H1 (cell line): Measurements from ENCODE around the gene PNCK. TPM values are rescaled to one million over a fixed set of nuclear protein-coding genes. Genes with fewer than 3 reads are reported as not detected.

ENCODE experiments used
- CTCF ChIA-PET: fragments of 300-600 bp; sonication (Branson Sonifier 250); formaldehyde crosslinking; loops from one replicate; lab custom pipeline; 2021; ENCODE audit not compliant: partially characterized antibody; lab: Charles Lee
- POLR2A ChIA-PET: fragments of 300-600 bp; sonication (Branson Sonifier 250); formaldehyde crosslinking; loops from one replicate; lab custom pipeline; 2021; ENCODE audit warnings: inconsistent platforms; ENCODE audit not compliant: partially characterized antibody; lab: Charles Lee
- DNase-seq, 2 experiments: peaks; one replicate each; pipeline versions ENCODE4 v3.0.0 to v3.0.0-alpha.2; 2010 to 2022; ENCODE audit warnings: low spot score in 2 of 2, low read depth in 1 of 2, mixed read lengths in 1 of 2
- FAIRE-seq: peaks from 2 replicates; lab custom pipeline; 2011; peaks lifted over from hg19 to GRCh38; lab: Jason Lieb, UNC
- H2AFZ ChIP-seq: 2 replicates; pipeline ENCODE4 v1.8.1; 2012; ENCODE audit warnings: low read length, inconsistent platforms
- H2AK5ac ChIP-seq: 2 replicates; pipeline ENCODE4 v1.6.1; 2013; ENCODE audit warnings: low read depth, low read length
- H2BK120ac ChIP-seq: replicated peaks from 2 replicates; pipeline ENCODE3; 2013; ENCODE audit warnings: low read depth, low read length, inconsistent platforms
- H2BK12ac ChIP-seq: 2 replicates; pipeline ENCODE4 v1.6.1; 2013; ENCODE audit warnings: low read depth, low read length
- H2BK15ac ChIP-seq: 2 replicates; pipeline ENCODE4 v1.6.1; 2013; ENCODE audit warnings: low read length
- H2BK20ac ChIP-seq: 2 replicates; pipeline ENCODE4 v1.6.1; 2013; ENCODE audit warnings: low read length
- H2BK5ac ChIP-seq: 2 replicates; pipeline ENCODE4 v1.6.1; 2013; ENCODE audit warnings: low read depth, low read length
- H3K14ac ChIP-seq: 2 replicates; pipeline ENCODE4 v1.6.1; 2013; ENCODE audit warnings: inconsistent platforms; ENCODE audit not compliant: insufficient read length
- H3K18ac ChIP-seq: 2 replicates; pipeline ENCODE4 v1.6.1; 2013; ENCODE audit warnings: low read length; ENCODE audit errors: extremely low read depth
- H3K23ac ChIP-seq: 2 replicates; pipeline ENCODE4 v1.6.1; 2013; ENCODE audit warnings: inconsistent platforms; ENCODE audit not compliant: insufficient read length
- H3K23me2 ChIP-seq: 2 replicates; pipeline ENCODE4 v1.6.1; 2013; ENCODE audit warnings: low read depth, low read length
- H3K27ac ChIP-seq: 2 replicates; pipeline ENCODE4 v1.6.1; 2011; ENCODE audit warnings: low read depth, low read length, inconsistent platforms
- H3K27me3 ChIP-seq, 4 experiments: replicated peaks in 1 of 4; 1 replicate in 1 of 4; 2 replicates in 3 of 4; pipeline versions ENCODE4 v1.6.1 to v1.8.1; 2011 to 2013; ENCODE audit warnings: low read length in 3 of 4, mild to moderate bottlenecking in 3 of 4, inconsistent platforms in 2 of 4, mixed read lengths in 2 of 4, moderate library complexity in 1 of 4; ENCODE audit not compliant: control insufficient read depth in 3 of 4, insufficient read depth in 3 of 4; ENCODE audit errors: extremely low read depth in 1 of 4
- H3K36me3 ChIP-seq, 4 experiments: 2 replicates each; pipeline versions ENCODE4 v1.6.1 to v1.8.1; 2011 to 2013; ENCODE audit warnings: mild to moderate bottlenecking in 4 of 4, low read length in 3 of 4, moderate library complexity in 2 of 4, control low read depth in 1 of 4, inconsistent platforms in 1 of 4; ENCODE audit not compliant: insufficient read depth in 4 of 4, control insufficient read depth in 2 of 4
- H3K4ac ChIP-seq: replicated peaks from 2 replicates; pipeline ENCODE3; 2013; ENCODE audit warnings: low read length, low read depth, mixed read lengths, inconsistent platforms; ENCODE audit not compliant: insufficient read length
- H3K4me1 ChIP-seq, 4 experiments: replicated peaks in 1 of 4; 1 replicate in 1 of 4; 2 replicates in 3 of 4; pipeline versions ENCODE4 v1.6.1 to v1.8.1; 2011 to 2013; ENCODE audit warnings: low read length in 3 of 4, inconsistent platforms in 2 of 4, mixed read lengths in 1 of 4; ENCODE audit not compliant: insufficient read depth in 4 of 4, control insufficient read depth in 3 of 4
- H3K4me2 ChIP-seq, 2 experiments: 2 replicates each; pipeline versions ENCODE4 v1.6.1 to v1.8.1; 2011 to 2013; ENCODE audit warnings: low read depth in 2 of 2, low read length in 2 of 2, control low read depth in 1 of 2, inconsistent platforms in 1 of 2, mild to moderate bottlenecking in 1 of 2; ENCODE audit not compliant: insufficient read depth in 1 of 2
- H3K4me3 ChIP-seq, 4 experiments: fragments of 200-600, 300-600 bp in 1 of 4; sonication (generic), shearing (Covaris generic), sonication (Bioruptor Twin) in 1 of 4; 2 replicates each; pipeline versions ENCODE4 v1.5.1 to v1.8.1; 2011 to 2016; ENCODE audit warnings: low read length in 4 of 4, low read depth in 3 of 4, control low read depth in 2 of 4, inconsistent platforms in 2 of 4, mild to moderate bottlenecking in 2 of 4, mixed read lengths in 1 of 4, moderate library complexity in 1 of 4; ENCODE audit not compliant: insufficient read depth in 2 of 4; ENCODE audit errors: extremely low read depth in 1 of 4
- H3K56ac ChIP-seq: replicated peaks from 2 replicates; pipeline ENCODE3; 2013; ENCODE audit warnings: low read depth, mild to moderate bottlenecking, mixed read lengths, low read length, inconsistent platforms; ENCODE audit not compliant: insufficient read length
- H3K79me1 ChIP-seq: 2 replicates; pipeline ENCODE4 v1.6.1; 2013; ENCODE audit warnings: low read depth, low read length, control low read depth
- H3K79me2 ChIP-seq, 2 experiments: 2 replicates each; pipeline versions ENCODE4 v1.6.1 to v1.8.1; 2012 to 2013; ENCODE audit warnings: low read length in 2 of 2, mild to moderate bottlenecking in 2 of 2, inconsistent platforms in 1 of 2; ENCODE audit not compliant: insufficient read depth in 2 of 2, control insufficient read depth in 1 of 2
- H3K9ac ChIP-seq, 4 experiments: replicated peaks in 1 of 4; 1 replicate in 1 of 4; 2 replicates in 3 of 4; pipeline versions ENCODE4 v1.6.1 to v1.8.1; 2011 to 2013; ENCODE audit warnings: low read depth in 3 of 4, low read length in 3 of 4, control low read depth in 2 of 4, mild to moderate bottlenecking in 2 of 4, moderate library complexity in 2 of 4, inconsistent platforms in 1 of 4; ENCODE audit errors: extremely low read depth in 1 of 4
- H3K9me3 ChIP-seq, 2 experiments: 2 replicates each; pipeline versions ENCODE4 v1.6.1 to v1.8.1; 2012 to 2013; ENCODE audit warnings: mild to moderate bottlenecking in 2 of 2, moderate library complexity in 2 of 2, control low read depth in 1 of 2, inconsistent platforms in 1 of 2, low read depth in 1 of 2, low read length in 1 of 2, mixed read lengths in 1 of 2; ENCODE audit not compliant: insufficient read depth in 2 of 2
- H4K20me1 ChIP-seq, 2 experiments: replicated peaks in 1 of 2; 2 replicates each; pipeline versions ENCODE3 to v1.8.1; 2011 to 2013; ENCODE audit warnings: inconsistent platforms in 2 of 2, low read length in 2 of 2, mild to moderate bottlenecking in 1 of 2; ENCODE audit not compliant: insufficient read depth in 2 of 2, control insufficient read depth in 1 of 2
- H4K5ac ChIP-seq: 2 replicates; pipeline ENCODE4 v1.6.1; 2013; ENCODE audit warnings: low read length, low read depth, mixed read lengths, inconsistent platforms; ENCODE audit not compliant: insufficient read length
- H4K8ac ChIP-seq: 2 replicates; pipeline ENCODE4 v1.8.0; 2013; ENCODE audit warnings: mild to moderate bottlenecking, moderate library complexity, low read length, inconsistent platforms; ENCODE audit not compliant: insufficient read depth; ENCODE audit errors: extremely low read depth
- H4K91ac ChIP-seq: replicated peaks from 2 replicates; pipeline ENCODE3; 2013; ENCODE audit warnings: low read length, mixed read lengths, inconsistent platforms; ENCODE audit not compliant: insufficient read length
- CHD1 ChIP-seq: IDR thresholded peaks from 2 replicates; pipeline ENCODE4 v1.6.1; 2012; ENCODE audit warnings: low read depth, low read length, improper control_type of control experiment
- EP300 ChIP-seq, 2 experiments: IDR thresholded peaks; 1 replicate in 1 of 2; 2 replicates in 1 of 2; pipeline ENCODE4 v1.6.1; 2011 to 2012; ENCODE audit warnings: low read depth in 2 of 2, low read length in 2 of 2, mild to moderate bottlenecking in 2 of 2, borderline replicate concordance in 1 of 2, inconsistent platforms in 1 of 2, moderate library complexity in 1 of 2
- KDM1A ChIP-seq: fragments of 200-600, 300-600 bp; sonication (generic); IDR thresholded peaks from 2 replicates; pipeline ENCODE4 v1.7.1; 2016; ENCODE audit warnings: mild to moderate bottlenecking, low read length, borderline replicate concordance
- MAFK ChIP-seq: IDR thresholded peaks from 2 replicates; pipeline ENCODE4 v1.6.1; 2012; ENCODE audit warnings: low read depth, mild to moderate bottlenecking, improper control_type of control experiment, low read length
- NRF1 ChIP-seq: IDR thresholded peaks from 2 replicates; pipeline ENCODE4 v1.6.1; 2011; ENCODE audit warnings: mild to moderate bottlenecking, low read depth, low read length, improper control_type of control experiment
- POLR2A ChIP-seq, 2 experiments: IDR thresholded peaks; 1 replicate in 1 of 2; 2 replicates in 1 of 2; pipeline ENCODE4 v1.6.1; 2011; ENCODE audit warnings: low read depth in 2 of 2, low read length in 2 of 2, mild to moderate bottlenecking in 2 of 2; ENCODE audit errors: control extremely low read depth in 1 of 2
- POLR2AphosphoS5 ChIP-seq: IDR thresholded peaks from 2 replicates; pipeline ENCODE4 v1.6.1; 2011; ENCODE audit warnings: low read depth, low read length
- RAD21 ChIP-seq, 2 experiments: IDR thresholded peaks in 1 of 2; conservative IDR thresholded peaks in 1 of 2; 2 replicates each; pipeline ENCODE4 v1.6.1; 2011; ENCODE audit warnings: low read depth in 2 of 2, low read length in 2 of 2, improper control_type of control experiment in 1 of 2, inconsistent platforms in 1 of 2, mild to moderate bottlenecking in 1 of 2, moderate library complexity in 1 of 2
- SIN3A ChIP-seq, 2 experiments: IDR thresholded peaks in 1 of 2; conservative IDR thresholded peaks in 1 of 2; 2 replicates each; pipeline ENCODE4 v1.6.1; 2011 to 2012; ENCODE audit warnings: low read length in 2 of 2, improper control_type of control experiment in 1 of 2, low read depth in 1 of 2, mild to moderate bottlenecking in 1 of 2
- USF2 ChIP-seq: IDR thresholded peaks from 2 replicates; pipeline ENCODE4 v1.6.1; 2011; ENCODE audit warnings: low read length, improper control_type of control experiment
- WGBS, 2 experiments: shearing (Covaris generic) in 1 of 2; methylation state at CpG; one replicate each; pipeline versions ENCODE4 v1.1.6 to v1.1.7; 2013 to 2015; ENCODE audit warnings: low lambda C conversion rate in 2 of 2, mixed read lengths in 2 of 2, inconsistent platforms in 1 of 2, low coverage in 1 of 2, missing lambda C conversion rate in 1 of 2; ENCODE audit not compliant: insufficient replicate concordance in 2 of 2, insufficient coverage in 1 of 2, insufficient read length in 1 of 2; ENCODE audit errors: extremely low coverage in 1 of 2, missing lambda C conversion rate in 1 of 2; 5-methylcytosine and 5-hydroxymethylcytosine counted together
- polyA plus RNA-seq, 7 experiments: library from polyadenylated mRNA; depleted of rRNA in 3 of 7; stranded (reverse) in 5 of 7; unstranded in 2 of 7; fragments of >200 nt in 5 of 7; fragments of 200-250 nt in 2 of 7; gene quantifications; 1 replicate in 5 of 7; 2 replicates in 1 of 7; 4 replicates in 1 of 7; pipeline versions ENCODE4 v1.2.1 to v1.2.3, GENCODE V29; 2011 to 2013; ENCODE audit warnings: missing spikeins in 2 of 7, mixed read lengths in 2 of 7
- total RNA-seq: library from RNA; stranded (reverse); fragmentation: NEBNext Ultra II Directional; extraction: Animal tissue kit (Norgen Biotek cat#: 25700); gene quantifications from 2 replicates; pipeline ENCODE4 v1.2.1, GENCODE V29; 2021

PNCK gene
- total and polyA plus RNA-seq, 2 of the 8 experiments (the other 6 are each of a cell fraction or from before 2014, with no cell fraction given): 6.2 to 6.3 TPM

GRCh38 chrX:153709726-153710674 is 36.4 kb upstream of the PNCK start:
- Histone ChIP-seq H2BK5ac (no peak overlapping the region), H2AFZ (no peak overlapping the region), H3K23me2 (no peaks in the 10 kb centered on the region), H4K8ac (no peak overlapping the region)
- TF ChIP-seq POLR2A (IDR thresholded peaks at IDR 0.05; ENCODE audit: control extremely low read depth in 1 of 2, low read depth in 2 of 2, low read length in 2 of 2) (no peak), RAD21 (IDR thresholded peaks at IDR 0.05 in 1 of 2, conservative IDR thresholded peaks at IDR 0.05 in 1 of 2; ENCODE audit: low read depth in 2 of 2, low read length in 2 of 2) (no peak), NRF1 (no peak), CHD1 (no peak), SIN3A (conservative IDR thresholded peaks at IDR 0.05 in 1 of 2, IDR thresholded peaks at IDR 0.05 in 1 of 2; ENCODE audit: low read depth in 1 of 2, low read length in 2 of 2) (no peak), POLR2AphosphoS5 (no peak), EP300 (IDR thresholded peaks at IDR 0.05; ENCODE audit: borderline replicate concordance in 1 of 2, low read depth in 2 of 2, low read length in 2 of 2) (no peak), KDM1A (no peak), USF2 (no peak), MAFK (no peak)
- TF ChIP-seq, all 59 proteins: peak for 0
- Histone ChIP-seq H3K79me1 (no peaks in the 10 kb centered on the region), H2BK120ac (no peak overlapping the region), H3K4me3 (no peak overlapping the region), H3K4me2 (no peak overlapping the region), H3K23ac (no peak overlapping the region), H3K18ac (no peak overlapping the region), H3K4me1 (peaks cover 0 to 2% (median 0%) of the 10 kb centered on the region in 4 experiments; a peak in 3 of 7 replicates), H3K27me3 (no peaks in the 10 kb centered on the region), H4K20me1 (peaks cover 0 to under 1% of the 10 kb centered on the region in 2 experiments), H3K27ac (no peak overlapping the region), H3K56ac (no peak overlapping the region), H4K91ac (no peak overlapping the region), H3K9ac (no peak overlapping the region), H3K14ac (no peak overlapping the region), H2BK20ac (no peak overlapping the region), H3K4ac (no peak overlapping the region), H2BK12ac (no peak overlapping the region), H2AK5ac (no peak overlapping the region), H2BK15ac (no peak overlapping the region), H3K9me3 (no peaks in the 10 kb centered on the region), H4K5ac (no peak overlapping the region), H3K36me3 (peaks cover 4 to 13% (median 10%) of the 10 kb centered on the region in 4 experiments; a peak in 7 of 8 replicates), H3K79me2 (no peaks in the 10 kb centered on the region)
- no peak for DNase-seq
- WGBS, 2 experiments: 92% methylated on average over 15 of the region's 27 CpGs; no CpG with 5 or more reads in 1 of the 2 experiments
- CTCF ChIA-PET: interaction anchor here (0.6 to 3.6 kb wide), 10 partner anchors 10 to 70 kb away, joined by 3 to 10 read pairs (median 4); partner anchors contain the start of genes BCAP31 and SLC6A8
- FAIRE-seq: no peak
- POLR2A ChIA-PET: interaction anchor here (2.5 kb wide), 1 partner anchor 11 kb away, joined by 11 read pairs; no protein-coding TSS in a partner anchor
